Skin epidermis (tissue), 12 donors: ENCODE measurements around the gene MRPS21.
"Not testable (repeated sequence)": the region's sequence is repeated elsewhere in the genome, so short reads cannot be mapped to it uniquely, and the experiment has no call there.

ENCODE experiments used
- H3K27ac ChIP-seq, 21 experiments: fragments of 200-600 bp; sonication (generic) in 11 of 21; one replicate each; pipeline ENCODE4 v1.5.0; 2020; ENCODE audit warnings: mild to moderate bottlenecking in 3 of 21, inconsistent platforms in 2 of 21, moderate library complexity in 2 of 21
- H3K4me3 ChIP-seq, 7 experiments: fragments of 200-600 bp; sonication (generic) in 2 of 7; one replicate each; pipeline ENCODE4 v1.5.0; 2020; ENCODE audit warnings: inconsistent platforms in 2 of 7, mild to moderate bottlenecking in 2 of 7, moderate library complexity in 1 of 7

The MRPS21 gene

GRCh38 chr1:150280138-150280707 lies 13.4 kb upstream of the MRPS21 start:
- Histone ChIP-seq H3K4me3 (no peak overlapping the region), H3K27ac (peak overlapping the region in 9 of 21 experiments; percentile 66 to 94 (median 87))

GRCh38 chr1:150281221-150281757 lies 12.4 kb upstream of the MRPS21 start:
- Histone ChIP-seq H3K27ac (peak overlapping the region in 20 of 21 experiments; percentile 39 to 94 (median 85)), H3K4me3 (peak overlapping the region; percentile 29 to 54 (median 49))

GRCh38 chr1:150281758-150282557 lies 11.7 kb upstream of the MRPS21 start, which contains the start of gene CIART:
Gene CIART, plus strand, starts transcription at chr1:150282554. Its CDS starts 714 bp downstream, at chr1:150283268.
- Histone ChIP-seq H3K4me3 (peak within 1 kb of the TSS; percentile 29 to 54 (median 49)), H3K27ac (peak within 1 kb of the TSS; percentile 8 to 94 (median 84))

GRCh38 chr1:150282558-150282958 lies 11.1 kb upstream of the MRPS21 start:
- Histone ChIP-seq H3K27ac (peak overlapping the region in 19 of 21 experiments; percentile 37 to 94 (median 74)), H3K4me3 (peak overlapping the region; percentile 29 to 54 (median 49))

- Histone ChIP-seq H3K27ac (peak overlapping the region in 13 of 21 experiments; percentile 60 to 94 (median 75)), H3K4me3 (peak overlapping the region in 6 of 7 experiments; percentile 41 to 54 (median 49))
These were observed 10.4 kb upstream of the MRPS21 start for GRCh38 chr1:150283260-150283659.

- Histone ChIP-seq H3K27ac (no peak overlapping the region), H3K4me3 (no peak overlapping the region)
These were observed 5.3 kb upstream of the MRPS21 start for GRCh38 chr1:150288382-150288781.

- no peak overlapping the region for H3K4me3 ChIP-seq
- no peak overlapping the region for H3K27ac ChIP-seq
These were observed 4.8 kb upstream of the MRPS21 start for GRCh38 chr1:150288822-150289221.

- no peak overlapping the region for H3K27ac ChIP-seq
- no peak overlapping the region for H3K4me3 ChIP-seq
These were observed 1.8 kb downstream of the MRPS21 start for GRCh38 chr1:150295476-150295875.

GRCh38 chr1:150299716-150300115 lies 6.1 kb downstream of the MRPS21 start:
- no peak overlapping the region for H3K27ac ChIP-seq

GRCh38 chr1:150302338-150302737 lies 8.7 kb downstream of the MRPS21 start:
- no peak overlapping the region for H3K4me3 ChIP-seq
- no peak overlapping the region for H3K27ac ChIP-seq

More at GRCh38 chr1:150299716-150300115, 6.1 kb downstream of the MRPS21 start:
- no peak overlapping the region for H3K4me3 ChIP-seq

GRCh38 chr1:150302902-150303301 lies 9.2 kb downstream of the MRPS21 start:
- Histone ChIP-seq H3K27ac (no peak overlapping the region), H3K4me3 (no peak overlapping the region)

GRCh38 chr1:150308585-150308984 lies 14.9 kb downstream of the MRPS21 start:
- H3K27ac ChIP-seq = not testable (repeated sequence)

GRCh38 chr1:150309758-150310508 lies 16.3 kb downstream of the MRPS21 start:
- Histone ChIP-seq H3K4me3 (no peak overlapping the region), H3K27ac (no peak overlapping the region)

More at GRCh38 chr1:150308585-150308984, 14.9 kb downstream of the MRPS21 start:
- H3K4me3 ChIP-seq = not testable (repeated sequence)

GRCh38 chr1:150311762-150312161 lies 18.1 kb downstream of the MRPS21 start:
- no peak overlapping the region for H3K27ac ChIP-seq
- H3K4me3 ChIP-seq = no peak overlapping the region

GRCh38 chr1:150314691-150315090 lies 21.0 kb downstream of the MRPS21 start:
- H3K4me3 ChIP-seq, H3K27ac ChIP-seq: not testable (repeated sequence)

- peak overlapping the region in 20 of 21 experiments; percentile 22 to 96 (median 88) for H3K27ac ChIP-seq
- H3K4me3 ChIP-seq = peak overlapping the region; percentile 51 to 88 (median 67)
These were observed 27.0 kb downstream of the MRPS21 start for GRCh38 chr1:150320667-150320978.

GRCh38 chr1:150321826-150322166 lies 28.1 kb downstream of the MRPS21 start:
- H3K27ac ChIP-seq = peak overlapping the region in 20 of 21 experiments; percentile 32 to 96 (median 88)
- H3K4me3 ChIP-seq = peak overlapping the region; percentile 51 to 88 (median 67)

GRCh38 chr1:150322310-150322709 lies 28.6 kb downstream of the MRPS21 start:
- H3K27ac ChIP-seq = peak overlapping the region in 10 of 21 experiments; percentile 85 to 96 (median 89)
- peak overlapping the region; percentile 51 to 88 (median 67) for H3K4me3 ChIP-seq

GRCh38 chr1:150332651-150333290 lies 39.1 kb downstream of the MRPS21 start:
- H3K4me3 ChIP-seq = no peak overlapping the region
- H3K27ac ChIP-seq = no peak overlapping the region

GRCh38 chr1:150346316-150346715 lies 52.7 kb downstream of the MRPS21 start:
- no peak overlapping the region for H3K4me3 ChIP-seq
- H3K27ac ChIP-seq = no peak overlapping the region
